Stimulated activated CD4-positive, alpha-beta T cell treated with anti-CD3 and anti-CD28 coated beads, Interleukin-2, amount 100 ng/mL, for 48 hours (primary cell): ENCODE results near the gene PLCB4.

Source experiments
- DNase-seq, 2 donors: peaks; one replicate each; pipeline ENCODE4 v3.0.0-alpha.2; 2020

The PLCB4 gene

GRCh38 chr20:9185511-9185910 lies 116.6 kb downstream of the PLCB4 start:
- no peak for DNase-seq

- DNase-seq, result no peak
These were observed 117.5 kb downstream of the PLCB4 start for GRCh38 chr20:9186396-9186795.

- DNase-seq, result no peak
These were observed 126.1 kb downstream of the PLCB4 start for GRCh38 chr20:9195031-9195430.

- no peak for DNase-seq
These were observed 127.2 kb downstream of the PLCB4 start for GRCh38 chr20:9196110-9196509.

- no peak for DNase-seq
These were observed 129.6 kb downstream of the PLCB4 start for GRCh38 chr20:9198460-9198859.

GRCh38 chr20:9200196-9200595 lies 131.3 kb downstream of the PLCB4 start:
- DNase-seq, result no peak

- no peak for DNase-seq
These were observed 131.7 kb downstream of the PLCB4 start for GRCh38 chr20:9200620-9201019.

- no peak for DNase-seq
These were observed 133.7 kb downstream of the PLCB4 start for GRCh38 chr20:9202420-9203080.

- no peak for DNase-seq
These were observed 134.2 kb downstream of the PLCB4 start for GRCh38 chr20:9203081-9203447.

GRCh38 chr20:9204979-9205378 lies 136.1 kb downstream of the PLCB4 start:
- DNase-seq, result no peak

GRCh38 chr20:9206486-9206885 lies 137.6 kb downstream of the PLCB4 start:
- no peak for DNase-seq

- DNase-seq, result no peak
These were observed 138.4 kb downstream of the PLCB4 start for GRCh38 chr20:9207253-9207652.

- no peak for DNase-seq
These were observed 141.5 kb downstream of the PLCB4 start for GRCh38 chr20:9210356-9210755.

- no peak for DNase-seq
These were observed 142.3 kb downstream of the PLCB4 start for GRCh38 chr20:9211016-9211760.

- no peak for DNase-seq
These were observed 143.8 kb downstream of the PLCB4 start for GRCh38 chr20:9212735-9213134.

GRCh38 chr20:9214685-9215084 lies 145.8 kb downstream of the PLCB4 start:
- DNase-seq, result no peak

- DNase-seq, result no peak
These were observed 146.7 kb downstream of the PLCB4 start for GRCh38 chr20:9215539-9215938.

GRCh38 chr20:9218531-9218961 lies 149.7 kb downstream of the PLCB4 start:
- DNase-seq, result no peak

GRCh38 chr20:9220874-9221547 lies 152.1 kb downstream of the PLCB4 start:
- no peak for DNase-seq

- DNase-seq, result no peak
These were observed 154.4 kb downstream of the PLCB4 start for GRCh38 chr20:9223296-9223695.

GRCh38 chr20:9225879-9226278 lies 157.0 kb downstream of the PLCB4 start:
- DNase-seq, result no peak

- no peak for DNase-seq
These were observed 159.2 kb downstream of the PLCB4 start for GRCh38 chr20:9227896-9228615.

- DNase-seq, result no peak
These were observed 160.0 kb downstream of the PLCB4 start for GRCh38 chr20:9228774-9229450.
